NCI-H2227 treated with DMSO at 0.1 percent for 48 hours (cell line): Measurements from ENCODE around the gene IGSF6.

Experiments
- DNase-seq: peaks from one replicate; lab custom pipeline; 2025; lab: John Stamatoyannopoulos, UW

IGSF6 gene

DNA sequence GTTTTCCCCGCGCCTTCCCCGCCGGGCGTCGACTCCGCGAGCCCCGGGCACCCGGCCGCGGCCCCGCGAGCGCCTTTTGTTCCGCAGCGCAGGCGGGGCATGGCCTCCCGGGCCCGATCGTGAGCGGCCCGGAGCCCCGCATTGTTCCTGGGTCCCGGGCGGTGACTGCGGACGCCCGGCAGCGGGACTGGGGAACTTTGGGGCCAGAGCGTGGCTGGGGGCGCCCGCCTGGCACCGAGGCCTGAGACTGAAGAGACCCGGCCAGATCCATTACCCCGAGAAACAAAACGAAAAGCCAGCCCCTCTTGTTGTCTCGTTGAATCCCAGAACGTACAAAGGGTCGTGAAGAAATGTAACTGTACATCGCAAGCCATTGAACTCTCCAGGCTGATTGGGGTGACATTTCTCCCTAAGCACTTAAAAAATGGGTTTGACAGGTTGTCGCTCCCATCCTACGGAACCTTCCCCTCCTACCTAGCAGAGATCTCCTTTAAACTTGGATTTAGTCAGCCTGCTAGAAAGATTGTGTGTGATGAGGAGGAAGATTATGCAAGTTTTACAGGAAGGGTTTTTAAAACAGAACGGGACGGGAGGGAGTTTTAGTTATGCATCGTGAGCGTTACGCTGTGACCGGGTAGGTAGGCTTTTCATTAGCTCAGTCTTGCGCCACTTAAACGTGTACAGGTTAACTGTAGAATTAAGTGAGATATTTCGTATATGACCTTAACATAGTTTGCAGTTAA, 52.2 kb downstream of the IGSF6 start:
- DNase-seq: peak; percentile 14

DNA sequence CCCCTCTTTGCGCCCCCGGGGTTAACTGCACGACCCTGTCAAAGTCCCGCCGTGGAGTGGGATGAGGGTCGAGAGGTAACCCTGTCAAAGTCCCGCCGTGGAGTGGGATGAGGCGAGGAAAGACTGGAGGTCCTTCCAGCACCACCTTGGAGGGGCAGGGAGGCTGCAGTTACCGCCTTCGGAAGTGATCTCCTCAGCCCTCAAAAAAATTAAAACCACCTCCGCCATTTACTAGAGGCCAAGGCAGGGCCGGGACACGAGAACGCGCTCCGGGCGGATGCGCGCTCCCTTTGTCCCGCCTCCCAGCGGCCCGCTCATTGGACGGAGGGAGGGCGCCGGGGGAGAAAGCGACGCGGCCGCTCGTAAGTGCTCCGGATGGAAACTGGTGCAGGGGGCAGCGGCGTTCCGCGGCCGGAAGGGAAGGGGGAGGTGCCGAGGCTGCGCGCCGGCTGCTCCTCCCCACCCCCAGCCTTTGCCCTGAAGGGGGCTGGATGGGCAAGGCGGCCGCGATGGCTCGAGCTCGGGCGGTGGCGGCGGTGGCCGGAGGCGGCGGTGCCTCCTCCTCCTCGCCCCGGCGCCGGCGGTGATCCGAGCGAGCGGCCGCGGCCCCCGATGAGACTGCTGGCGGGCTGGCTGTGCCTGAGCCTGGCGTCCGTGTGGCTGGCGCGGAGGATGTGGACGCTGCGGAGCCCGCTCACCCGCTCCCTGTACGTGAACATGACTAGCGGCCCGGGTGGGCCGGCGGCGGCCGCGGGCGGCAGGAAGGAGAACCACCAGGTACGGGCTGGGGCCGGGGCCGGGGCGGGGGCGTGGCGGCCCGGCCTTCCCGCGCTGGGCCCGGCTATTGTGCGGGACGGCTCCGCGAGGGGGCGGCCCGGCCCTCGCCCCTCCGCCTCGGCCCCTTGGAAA, 53.0 kb downstream of the IGSF6 start, which contains the start of gene METTL9:
METTL9 (plus strand) TSS at position 456 of the 909 bp plus-strand sequence; CDS start at position 613, 157 bp downstream.
- DNase-seq: peak; percentile 97

DNA sequence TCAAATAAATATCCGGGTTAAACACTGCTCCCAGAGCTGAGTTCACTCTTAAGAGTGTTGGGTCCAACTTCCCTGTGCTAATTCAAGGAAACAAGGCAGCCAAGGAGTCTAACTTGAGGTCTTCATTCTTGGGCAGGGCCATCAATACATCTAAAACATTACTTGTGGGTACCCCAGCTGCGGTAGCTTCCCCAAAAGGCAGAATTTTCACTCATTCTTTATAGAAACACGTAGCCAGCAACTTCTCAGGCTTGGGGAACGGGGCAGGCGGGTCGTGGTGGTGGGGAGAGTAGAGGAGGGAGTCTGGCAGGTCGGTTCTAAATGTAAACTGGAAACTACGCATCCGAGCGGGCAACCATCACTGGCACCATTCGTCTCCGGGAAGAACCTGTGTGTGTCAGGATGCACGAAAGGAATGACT, 53.7 kb downstream of the IGSF6 start:
- peak; percentile 26 for DNase-seq

DNA sequence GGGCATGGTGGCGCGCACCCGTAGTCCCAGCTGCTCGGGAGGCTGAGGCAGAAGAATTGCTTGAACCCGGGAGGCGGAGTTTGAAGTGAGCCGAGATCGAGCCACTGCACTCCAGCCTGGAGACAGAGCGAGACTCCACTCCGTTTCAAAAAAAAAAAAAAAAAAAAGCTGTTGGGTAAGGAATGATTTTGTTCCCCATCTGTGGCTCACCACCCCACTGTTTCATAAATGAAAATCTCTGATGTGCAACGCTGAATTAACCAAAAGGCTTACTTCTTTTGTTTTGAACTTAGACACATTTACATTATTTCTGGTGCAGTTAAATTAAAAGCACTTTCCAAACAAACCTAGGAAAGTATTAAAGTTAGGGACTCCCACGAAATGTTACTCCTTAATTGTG, 54.2 kb downstream of the IGSF6 start:
- DNase-seq: no peak

DNA sequence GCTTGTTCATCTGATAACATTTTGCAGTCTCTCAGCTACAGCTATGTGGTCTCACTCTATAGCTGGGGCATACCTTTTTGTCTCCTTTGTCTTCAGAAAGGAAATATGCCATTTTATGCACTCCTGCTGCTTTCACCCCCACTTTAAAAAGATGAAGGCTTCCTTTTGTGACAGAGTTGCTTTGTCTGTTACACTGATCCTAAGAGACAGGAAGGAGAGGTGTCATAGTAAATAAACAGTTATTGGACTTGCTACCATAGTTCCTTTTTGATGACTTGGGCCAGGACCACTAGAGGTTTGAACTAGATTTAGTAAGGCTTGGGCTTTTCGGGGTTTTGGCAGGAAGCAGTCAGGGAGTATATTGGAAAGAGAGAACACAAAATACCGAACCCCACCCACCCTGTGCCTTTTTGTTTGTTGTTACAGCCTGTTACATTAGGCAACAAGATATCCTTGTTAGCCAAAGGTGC, 54.8 kb downstream of the IGSF6 start:
- DNase-seq: no peak

DNA sequence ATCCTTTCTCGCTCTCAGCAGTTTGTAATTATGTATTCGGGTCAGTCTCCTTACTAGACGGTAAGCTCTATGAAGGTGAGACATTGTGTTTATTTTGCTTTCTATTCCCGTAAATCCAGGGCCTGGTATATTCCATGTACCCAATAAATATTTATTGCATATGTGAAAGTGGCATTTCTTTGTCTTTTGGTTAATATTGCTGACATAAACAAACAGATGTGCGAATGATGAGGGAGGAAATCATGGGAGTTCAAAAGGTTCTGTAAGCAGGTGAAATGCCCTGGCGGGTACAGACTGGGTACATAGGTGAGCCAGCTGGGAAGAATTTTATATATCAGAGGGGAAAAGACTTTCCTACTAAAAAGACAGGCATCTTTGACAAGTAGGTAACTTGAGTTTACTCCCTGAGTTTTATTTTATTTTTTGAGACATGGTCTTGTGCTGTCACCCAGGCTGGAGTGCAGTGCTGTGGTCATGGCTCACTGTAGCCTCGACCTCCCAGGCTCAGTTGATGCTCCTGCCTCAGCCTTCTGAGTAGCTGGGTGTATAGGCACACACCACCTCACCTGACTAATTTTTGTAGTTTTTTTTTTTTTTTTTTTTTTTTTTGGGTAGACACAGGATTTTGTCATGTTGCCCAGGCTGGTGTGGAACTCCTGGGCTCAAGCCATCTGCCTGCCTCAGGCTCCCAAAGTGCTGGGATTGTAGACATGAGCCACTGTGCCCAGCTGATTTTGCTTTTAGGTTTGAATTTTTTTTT, 58.7 kb downstream of the IGSF6 start:
- DNase-seq: no peak

DNA sequence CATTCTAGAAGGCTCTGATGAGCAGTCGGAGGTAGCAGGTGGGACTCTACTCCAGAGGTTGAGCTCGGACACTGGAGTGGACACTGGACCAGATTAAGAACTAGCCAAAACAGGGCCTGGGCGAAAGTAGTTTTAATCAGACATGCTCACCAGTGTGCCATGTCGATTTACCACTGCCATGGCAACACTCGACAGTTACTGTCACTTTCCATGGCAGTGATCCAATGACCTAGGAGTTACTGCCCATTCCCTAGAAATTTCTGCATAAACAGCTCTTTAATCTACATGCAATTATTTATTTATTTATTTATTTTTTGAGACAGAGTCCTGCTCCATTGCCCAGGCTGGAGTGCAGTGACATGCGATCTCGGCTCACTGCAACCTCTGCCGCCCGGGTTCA, 60.2 kb downstream of the IGSF6 start:
- DNase-seq: no peak

DNA sequence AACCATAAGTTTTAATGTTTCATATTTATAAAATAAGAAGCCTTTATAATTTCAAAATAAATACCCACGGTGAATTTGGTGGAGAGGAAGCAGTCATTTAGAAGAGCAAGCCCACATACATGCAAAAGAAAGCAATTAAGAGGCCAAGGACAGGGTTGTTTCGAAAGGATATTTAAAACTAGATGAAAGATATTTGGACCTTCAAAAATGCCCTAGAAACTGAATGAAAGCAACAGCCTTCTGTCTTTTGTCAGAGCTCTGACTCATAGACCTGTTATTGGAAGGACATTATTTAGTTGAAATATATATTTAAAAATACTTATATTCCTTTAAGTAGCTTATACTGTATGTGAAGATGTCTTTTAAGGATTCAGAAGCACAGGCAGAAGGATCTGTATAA, 61.6 kb downstream of the IGSF6 start:
- DNase-seq: no peak

DNA sequence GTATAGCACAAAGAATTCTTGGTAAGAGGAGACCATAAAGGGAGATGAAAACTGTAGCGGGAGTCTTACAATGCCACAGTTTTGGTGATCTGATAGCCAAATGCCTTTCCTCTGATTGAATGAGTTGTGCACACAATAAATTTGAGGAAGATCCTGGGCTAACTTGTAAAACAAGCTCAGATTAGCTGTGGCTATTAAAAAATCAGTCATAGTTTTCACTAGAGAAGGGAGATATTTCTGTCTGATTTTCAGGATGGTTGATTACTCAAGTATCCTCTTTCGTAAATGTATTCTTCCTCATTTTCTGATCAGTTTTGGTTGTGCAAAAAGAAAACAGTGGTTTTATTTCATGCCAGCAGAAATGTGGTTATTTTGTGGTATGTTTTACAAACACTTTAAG, 62.1 kb downstream of the IGSF6 start:
- no peak for DNase-seq

DNA sequence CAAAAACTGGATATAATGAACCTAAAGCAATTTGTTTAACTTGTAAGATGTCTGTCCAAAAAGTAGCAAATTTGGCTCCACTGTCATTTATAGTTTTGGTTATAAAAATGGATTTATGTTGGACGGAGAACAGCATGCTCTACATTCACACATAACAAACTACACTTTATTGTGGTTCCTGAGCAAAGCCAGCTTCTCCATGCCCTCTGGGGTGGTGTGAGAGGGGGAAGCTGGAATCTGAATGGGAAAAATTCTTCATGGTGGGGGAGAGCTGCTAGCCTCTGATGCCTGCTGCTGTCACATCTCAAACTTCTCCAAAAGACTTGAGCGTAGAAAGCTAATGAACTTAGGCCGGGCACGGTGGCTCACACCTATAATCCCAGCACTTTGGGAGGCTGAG, 62.9 kb downstream of the IGSF6 start:
- DNase-seq: no peak
